ENCODE measurements around the gene PPP1R18. TPM values are rescaled to one million over a fixed set of nuclear protein-coding genes. Genes with fewer than 3 reads are reported as not detected.

The PPP1R18 gene
- total and polyA plus RNA-seq, 9 of the 15 experiments (the other 6 are each of a cell fraction or from before 2014, with no cell fraction given) = 12.0 to 99.2 (median 42.6) TPM

DNA sequence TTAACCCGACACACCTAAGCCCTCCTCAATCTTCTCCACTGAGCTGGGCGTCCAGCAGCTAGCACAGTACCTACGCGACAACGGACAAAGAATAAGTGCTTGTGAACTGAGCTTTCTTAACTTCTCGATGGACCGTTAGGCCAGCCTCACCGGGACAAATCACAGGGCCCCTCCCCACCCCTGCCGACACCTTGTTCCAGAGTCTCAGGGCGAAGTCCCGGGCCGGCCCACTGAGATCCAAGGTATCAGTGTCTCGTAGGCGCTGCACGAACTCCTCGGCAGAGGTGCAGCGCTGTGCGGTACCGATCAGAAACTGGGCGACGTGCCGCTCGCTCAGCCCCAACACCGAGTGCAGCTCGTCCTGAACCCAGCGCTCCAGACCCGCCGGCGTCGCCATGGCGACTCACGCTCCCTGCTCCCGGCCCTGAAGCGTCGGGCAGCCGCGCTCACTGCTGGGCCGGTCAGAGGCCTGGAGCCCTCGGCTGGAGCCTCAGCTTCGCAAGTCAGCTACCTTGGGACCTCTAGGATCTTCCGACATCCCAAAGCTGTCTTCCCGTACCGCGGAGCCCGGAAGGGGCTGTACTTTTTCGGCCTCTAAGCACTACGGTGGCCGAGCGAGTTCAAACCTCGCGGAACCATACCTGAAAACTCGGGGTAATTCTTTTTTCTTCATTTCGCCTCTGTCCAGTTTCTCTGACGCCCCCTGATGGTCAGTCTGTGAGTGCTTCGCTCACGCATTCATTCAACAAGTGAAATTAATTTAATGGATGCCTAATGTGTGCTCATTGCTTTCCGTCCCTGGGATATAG is 13.8 kb downstream of the PPP1R18 start, which contains the start of gene DHX16 (continued):
- TF ChIP-seq GTF2E2 (tag; IDR thresholded peaks at IDR 0.05) (peak; percentile 62; the same call in 1 of the 2 replicates), ZNF398 (CRISPR knock-in tag; IDR thresholded peaks at IDR 0.05) (no peak), ADNP (tag; IDR thresholded peaks at IDR 0.05) (no peak), KAT8 (IDR thresholded peaks at IDR 0.05; ENCODE audit: low read depth) (no peak), PML (IDR thresholded peaks at IDR 0.05; ENCODE audit: low read length) (peak; percentile 40; the same call in 1 of the 2 replicates), POLR3G (IDR thresholded peaks at IDR 0.05; ENCODE audit: extremely low read depth, insufficient read length, insufficient replicate concordance) (no peak), TCF7 (IDR thresholded peaks at IDR 0.05; ENCODE audit: borderline replicate concordance) (no peak), CEBPB (tag; IDR thresholded peaks at IDR 0.05) (no peak), MTA3 (IDR thresholded peaks at IDR 0.05; ENCODE audit: borderline replicate concordance) (peak; percentile 100), CREM (IDR thresholded peaks at IDR 0.05; ENCODE audit: low read depth) (peak; percentile 63), POLR2AphosphoS2 (IDR thresholded peaks at IDR 0.05; ENCODE audit: low read length) (no peak), TRIM24 (IDR thresholded peaks at IDR 0.05) (peak in 1 of 2 experiments; percentile 42; a peak in 2 of 4 replicates), NUFIP1 (IDR thresholded peaks at IDR 0.05; ENCODE audit: partially characterized antibody) (no peak), XRCC4 (IDR thresholded peaks at IDR 0.05; ENCODE audit: extremely low read depth, insufficient read depth, insufficient read length) (no peak), HNRNPUL1 (IDR thresholded peaks at IDR 0.05; ENCODE audit: low read length) (no peak), ZBED1 (IDR thresholded peaks at IDR 0.05) (no peak), FOXK2 (conservative IDR thresholded peaks at IDR 0.05 in 1 of 2, IDR thresholded peaks at IDR 0.05 in 1 of 2; ENCODE audit: low read depth in 2 of 2) (peak; percentile 21 to 66; a peak in 2 of 4 replicates)
- TF ChIP-seq, protein P1, sequence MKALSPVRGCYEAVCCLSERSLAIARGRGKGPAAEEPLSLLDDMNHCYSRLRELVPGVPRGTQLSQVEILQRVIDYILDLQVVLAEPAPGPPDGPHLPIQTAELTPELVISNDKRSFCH (CRISPR knock-in tag; IDR thresholded peaks at IDR 0.05) = no peak
- TF ChIP-seq, protein P1 (tag; IDR thresholded peaks at IDR 0.05) = peak; percentile 64; the same call in 1 of the 2 replicates
- TF ChIP-seq, protein P2, sequence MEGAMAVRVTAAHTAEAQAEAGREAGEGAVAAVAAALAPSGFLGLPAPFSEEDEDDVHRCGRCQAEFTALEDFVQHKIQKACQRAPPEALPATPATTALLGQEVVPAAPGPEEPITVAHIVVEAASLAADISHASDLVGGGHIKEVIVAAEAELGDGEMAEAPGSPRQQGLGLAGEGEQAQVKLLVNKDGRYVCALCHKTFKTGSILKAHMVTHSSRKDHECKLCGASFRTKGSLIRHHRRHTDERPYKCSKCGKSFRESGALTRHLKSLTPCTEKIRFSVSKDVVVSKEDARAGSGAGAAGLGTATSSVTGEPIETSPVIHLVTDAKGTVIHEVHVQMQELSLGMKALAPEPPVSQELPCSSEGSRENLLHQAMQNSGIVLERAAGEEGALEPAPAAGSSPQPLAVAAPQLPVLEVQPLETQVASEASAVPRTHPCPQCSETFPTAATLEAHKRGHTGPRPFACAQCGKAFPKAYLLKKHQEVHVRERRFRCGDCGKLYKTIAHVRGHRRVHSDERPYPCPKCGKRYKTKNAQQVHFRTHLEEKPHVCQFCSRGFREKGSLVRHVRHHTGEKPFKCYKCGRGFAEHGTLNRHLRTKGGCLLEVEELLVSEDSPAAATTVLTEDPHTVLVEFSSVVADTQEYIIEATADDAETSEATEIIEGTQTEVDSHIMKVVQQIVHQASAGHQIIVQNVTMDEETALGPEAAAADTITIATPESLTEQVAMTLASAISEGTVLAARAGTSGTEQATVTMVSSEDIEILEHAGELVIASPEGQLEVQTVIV (CRISPR knock-in tag; IDR thresholded peaks at IDR 0.05; ENCODE audit: borderline replicate concordance) = no peak
- TF ChIP-seq, protein P3, sequence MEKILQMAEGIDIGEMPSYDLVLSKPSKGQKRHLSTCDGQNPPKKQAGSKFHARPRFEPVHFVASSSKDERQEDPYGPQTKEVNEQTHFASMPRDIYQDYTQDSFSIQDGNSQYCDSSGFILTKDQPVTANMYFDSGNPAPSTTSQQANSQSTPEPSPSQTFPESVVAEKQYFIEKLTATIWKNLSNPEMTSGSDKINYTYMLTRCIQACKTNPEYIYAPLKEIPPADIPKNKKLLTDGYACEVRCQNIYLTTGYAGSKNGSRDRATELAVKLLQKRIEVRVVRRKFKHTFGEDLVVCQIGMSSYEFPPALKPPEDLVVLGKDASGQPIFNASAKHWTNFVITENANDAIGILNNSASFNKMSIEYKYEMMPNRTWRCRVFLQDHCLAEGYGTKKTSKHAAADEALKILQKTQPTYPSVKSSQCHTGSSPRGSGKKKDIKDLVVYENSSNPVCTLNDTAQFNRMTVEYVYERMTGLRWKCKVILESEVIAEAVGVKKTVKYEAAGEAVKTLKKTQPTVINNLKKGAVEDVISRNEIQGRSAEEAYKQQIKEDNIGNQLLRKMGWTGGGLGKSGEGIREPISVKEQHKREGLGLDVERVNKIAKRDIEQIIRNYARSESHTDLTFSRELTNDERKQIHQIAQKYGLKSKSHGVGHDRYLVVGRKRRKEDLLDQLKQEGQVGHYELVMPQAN (IDR thresholded peaks at IDR 0.05; ENCODE audit: borderline replicate concordance) = peak; percentile 94; the same call in 1 of the 2 replicates
